Endothelial cell of umbilical vein (primary cell): ENCODE measurements around the gene ZNF764. TPM values are rescaled to one million over a fixed set of nuclear protein-coding genes. Genes with fewer than 3 reads are reported as not detected.

Experiments used
- BruUV-seq: library from RNA; stranded (reverse); fragments of 400-500 nt; replicated peaks from 2 replicates; lab custom pipeline; 2021; lab: Mats Ljungman, UMichigan
- CTCF ChIA-PET: fragments of 300-600, 350-600 bp; sonication (Branson Sonifier 250); formaldehyde crosslinking; loops from one replicate; lab custom pipeline; 2021; ENCODE audit warnings: antibody characterized with exemption, inconsistent platforms; lab: Charles Lee
- POLR2A ChIA-PET: fragments of 300-600, 350-600 bp; sonication (Branson Sonifier 250); formaldehyde crosslinking; loops from one replicate; lab custom pipeline; 2021; ENCODE audit warnings: antibody characterized with exemption, inconsistent platforms; lab: Charles Lee
- DNase-seq: peaks from one replicate; pipeline ENCODE4 v3.0.0-alpha.2; 2011; ENCODE audit warnings: low read depth, low spot score
- FAIRE-seq: peaks from 2 replicates; lab custom pipeline; 2011; peaks lifted over from hg19 to GRCh38; lab: Jason Lieb, UNC
- H2AFZ ChIP-seq: 2 replicates; pipeline ENCODE4 v1.6.0; 2012; ENCODE audit warnings: low read depth, low read length, control low read depth, inconsistent platforms
- H3K27ac ChIP-seq: 2 replicates; pipeline ENCODE4 v1.5.1; 2011; ENCODE audit warnings: low read depth, mild to moderate bottlenecking, control low read depth, low read length, moderate library complexity; ENCODE audit not compliant: insufficient read depth
- H3K27me3 ChIP-seq, 2 experiments: 2 replicates each; pipeline versions ENCODE4 v1.6.0 to v1.6.1; 2011; ENCODE audit warnings: low read length in 2 of 2, mixed read lengths in 1 of 2; ENCODE audit not compliant: control insufficient read depth in 2 of 2, insufficient read depth in 2 of 2
- H3K36me3 ChIP-seq, 2 experiments: 2 replicates in 1 of 2; 3 replicates in 1 of 2; pipeline ENCODE4 v1.5.1; 2011; ENCODE audit warnings: low read length in 2 of 2, mild to moderate bottlenecking in 1 of 2, moderate library complexity in 1 of 2; ENCODE audit not compliant: control insufficient read depth in 2 of 2, insufficient read depth in 2 of 2; ENCODE audit errors: extremely low read depth in 1 of 2
- H3K4me1 ChIP-seq: 3 replicates; pipeline ENCODE4 v1.5.1; 2011; ENCODE audit warnings: mild to moderate bottlenecking, low read length; ENCODE audit not compliant: control insufficient read depth, insufficient read depth; ENCODE audit errors: extremely low read depth
- H3K4me2 ChIP-seq: 2 replicates; pipeline ENCODE4 v1.6.1; 2011; ENCODE audit warnings: low read length, control low read depth, mixed read lengths; ENCODE audit not compliant: insufficient read depth
- H3K4me3 ChIP-seq, 3 experiments: fragments of 200-600 bp in 1 of 3; sonication (generic), shearing (Covaris generic) in 1 of 3; replicated peaks in 1 of 3; 2 replicates each; pipeline ENCODE4 v1.5.1; 2011 to 2016; ENCODE audit warnings: control low read depth in 3 of 3, low read length in 3 of 3, mild to moderate bottlenecking in 2 of 3, inconsistent platforms in 1 of 3, low read depth in 1 of 3, moderate library complexity in 1 of 3; ENCODE audit not compliant: insufficient read depth in 1 of 3
- H3K79me2 ChIP-seq: 2 replicates; pipeline ENCODE4 v1.6.0; 2012; ENCODE audit warnings: low read length, inconsistent platforms; ENCODE audit not compliant: control insufficient read depth, insufficient read depth
- H3K9ac ChIP-seq: replicated peaks from 2 replicates; pipeline ENCODE3; 2011; ENCODE audit warnings: low read length, control low read depth; ENCODE audit not compliant: insufficient read depth; ENCODE audit errors: extremely low read depth
- H3K9me1 ChIP-seq: replicated peaks from 3 replicates; pipeline ENCODE4 v1.6.0; 2011; ENCODE audit warnings: mild to moderate bottlenecking, low read length; ENCODE audit not compliant: control insufficient read depth, insufficient read depth; ENCODE audit errors: extremely low read depth
- H3K9me3 ChIP-seq: replicated peaks from 2 replicates; pipeline ENCODE4 v1.5.1; 2012; ENCODE audit warnings: low read length, inconsistent platforms; ENCODE audit not compliant: control insufficient read depth, insufficient read depth
- H4K20me1 ChIP-seq: replicated peaks from 2 replicates; pipeline ENCODE3; 2011; ENCODE audit warnings: mild to moderate bottlenecking, low read length; ENCODE audit not compliant: control insufficient read depth, insufficient read depth; ENCODE audit errors: extremely low read depth
- CTCF ChIP-seq, 2 donors: IDR thresholded peaks; 1 replicate in 1 of 2; 2 replicates in 1 of 2; pipeline ENCODE4 v1.5.1; 2011; ENCODE audit warnings: low read length in 2 of 2, mild to moderate bottlenecking in 2 of 2, moderate library complexity in 2 of 2, control low read depth in 1 of 2, inconsistent platforms in 1 of 2, low read depth in 1 of 2; ENCODE audit not compliant: insufficient read depth in 1 of 2; ENCODE audit errors: extremely low read depth in 1 of 2
- EZH2 ChIP-seq: IDR thresholded peaks from 2 replicates; pipeline ENCODE4 v1.6.1; 2012; ENCODE audit warnings: borderline replicate concordance, low read depth, mild to moderate bottlenecking, moderate library complexity, low read length, inconsistent platforms; ENCODE audit not compliant: severe bottlenecking
- FOS ChIP-seq: IDR thresholded peaks from 2 replicates; pipeline ENCODE4 v1.6.1; 2011; ENCODE audit warnings: mild to moderate bottlenecking, low read length, moderate library complexity, borderline replicate concordance; ENCODE audit not compliant: insufficient read depth
- GATA2 ChIP-seq: IDR thresholded peaks from 2 replicates; pipeline ENCODE4 v1.7.0; 2011; ENCODE audit warnings: low read depth, mild to moderate bottlenecking, moderate library complexity, mixed read lengths, low read length; ENCODE audit not compliant: insufficient read length, insufficient read depth
- JUN ChIP-seq: IDR thresholded peaks from 2 replicates; pipeline ENCODE4 v1.6.1; 2011; ENCODE audit warnings: borderline replicate concordance, low read depth; ENCODE audit not compliant: insufficient read length, insufficient read depth
- MAX ChIP-seq: IDR thresholded peaks from 2 replicates; pipeline ENCODE4 v1.6.1; 2011; ENCODE audit not compliant: insufficient read depth, insufficient read length
- MYC ChIP-seq: IDR thresholded peaks from one replicate; pipeline ENCODE4 v1.6.1; 2011; ENCODE audit warnings: mild to moderate bottlenecking, low read depth, low read length
- POLR2A ChIP-seq: IDR thresholded peaks from 2 replicates; pipeline ENCODE4 v1.6.1; 2012; ENCODE audit warnings: low read depth, mild to moderate bottlenecking, control low read depth, low read length
- POLR2AphosphoS5 ChIP-seq: IDR thresholded peaks from 2 replicates; pipeline ENCODE4 v1.6.1; 2012; ENCODE audit warnings: low read depth, mild to moderate bottlenecking, control low read depth, low read length, moderate library complexity; ENCODE audit not compliant: insufficient read depth
- dilution Hi-C: fragments of 300-500 bp; cut with MboI; formaldehyde crosslinking; loops from one replicate; pipeline ENCODE4 v1.15.0; 2019; ENCODE audit warnings: low sequenced_read_pairs; ENCODE audit not compliant: extremely low pct_ligation_motif_present
- intact Hi-C: fragments of 100-400 bp; cut with micrococcal nuclease; formaldehyde crosslinking; loops from one replicate; pipeline ENCODE4 v1.10.0; 2022
- polyA plus RNA-seq, 4 experiments: library from polyadenylated mRNA; depleted of rRNA in 3 of 4; stranded (reverse) in 3 of 4; unstranded in 1 of 4; fragments of >200 nt; gene quantifications; 2 replicates each; pipeline versions ENCODE4 v1.2.1 to v1.2.3, GENCODE V29; 2011 to 2012; ENCODE audit warnings: missing spikeins in 1 of 4
- total RNA-seq: library from RNA; stranded (reverse); gene quantifications from 2 replicates; pipeline ENCODE4 v1.2.3, GENCODE V29; 2021

Gene ZNF764
- total and polyA plus RNA-seq, 2 donors (not counting 3 experiments of a cell fraction or from before 2014, with no cell fraction given) = 5.0 to 12.1 TPM

DNA sequence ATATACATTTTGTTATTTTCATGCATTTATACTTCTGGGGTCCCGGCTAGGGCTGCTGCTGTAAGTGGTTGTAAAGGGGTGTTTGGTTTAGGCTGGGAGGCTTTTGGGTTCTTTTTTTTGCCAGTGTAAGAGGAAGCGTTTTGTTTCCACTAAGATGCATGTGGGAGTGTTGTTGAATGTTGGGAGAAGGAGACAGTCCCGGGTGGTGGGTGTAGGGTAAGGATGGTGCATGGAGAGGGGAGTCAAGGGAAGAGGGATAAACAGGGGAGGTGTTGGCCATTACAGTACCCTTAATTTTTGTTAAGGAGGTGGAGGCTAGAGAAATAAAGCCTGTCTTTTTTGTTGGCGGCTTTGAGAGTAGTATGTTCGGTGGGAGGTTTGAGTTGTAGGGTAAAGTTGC, 15.1 kb downstream of the ZNF764 start:
- no peak overlapping the region for H2AFZ ChIP-seq
- DNase-seq (no peak), FAIRE-seq (no peak)
- H3K79me2 ChIP-seq = no peaks in the 10 kb centered on the region
- dilution Hi-C loops = no loop called here
- TF ChIP-seq POLR2AphosphoS5 = no peak
- no peak for TF ChIP-seq FOS
- no peak for TF ChIP-seq MAX
- no peak for TF ChIP-seq POLR2A
- no peak for TF ChIP-seq CTCF (IDR thresholded peaks at IDR 0.05; ENCODE audit: extremely low read depth in 1 of 2, insufficient read depth in 1 of 2, low read depth in 1 of 2, low read length in 2 of 2)
- no peak for TF ChIP-seq EZH2
- no peak for TF ChIP-seq GATA2
- TF ChIP-seq JUN = no peak
- no peak for TF ChIP-seq MYC
- no peak overlapping the region for H3K4me3 ChIP-seq
- BruUV-seq = no TSS peak
- H3K9me1 ChIP-seq = no peaks in the 10 kb centered on the region
- ChIA-PET POLR2A (no interaction called here), CTCF (interaction anchor here (1.8 kb wide), 1 partner anchor 8 kb away, joined by 6 read pairs; no protein-coding TSS in a partner anchor)
- no peak overlapping the region for H3K4me2 ChIP-seq
- H3K4me1 ChIP-seq = peaks cover 12% of the 10 kb centered on the region
- intact Hi-C loops = no loop called here
- no peak overlapping the region for H3K27ac ChIP-seq
- no peaks in the 10 kb centered on the region for H3K9me3 ChIP-seq
- H3K9ac ChIP-seq = no peak overlapping the region
- H3K27me3 ChIP-seq = no peaks in the 10 kb centered on the region
- H4K20me1 ChIP-seq = no peaks in the 10 kb centered on the region
- no peaks in the 10 kb centered on the region for H3K36me3 ChIP-seq
